A549 (cell line): ENCODE measurements around the gene ARFGAP2.

ENCODE experiments used
- BHLHE40 ChIP-seq: IDR thresholded peaks from 2 replicates; pipeline ENCODE4 v1.6.1; 2012; ENCODE audit warnings: low read depth, low read length, inconsistent platforms
- EHMT2 ChIP-seq: fragments of 200-600 bp; sonication (generic); IDR thresholded peaks from 2 replicates; pipeline ENCODE4 v1.6.1; 2016; ENCODE audit warnings: antibody characterized with exemption, low read depth, mild to moderate bottlenecking, moderate library complexity
- HDAC2 ChIP-seq: fragments of 200-600 bp; sonication (generic); IDR thresholded peaks from 2 replicates; pipeline ENCODE4 v1.6.1; 2016
- TF ChIP-seq, protein P1 (sequence below): fragments of 200-600 bp; sonication (generic); IDR thresholded peaks from 2 replicates; pipeline ENCODE4 v1.6.1; 2016; ENCODE audit warnings: antibody characterized with exemption, mild to moderate bottlenecking, moderate library complexity
- TF ChIP-seq, protein P2 (sequence below): fragments of >200 bp; sonication (Bioruptor Twin); formaldehyde crosslinking; IDR thresholded peaks from 3 replicates; pipeline ENCODE4 v1.5.1; 2016

- TF ChIP-seq, protein P1, sequence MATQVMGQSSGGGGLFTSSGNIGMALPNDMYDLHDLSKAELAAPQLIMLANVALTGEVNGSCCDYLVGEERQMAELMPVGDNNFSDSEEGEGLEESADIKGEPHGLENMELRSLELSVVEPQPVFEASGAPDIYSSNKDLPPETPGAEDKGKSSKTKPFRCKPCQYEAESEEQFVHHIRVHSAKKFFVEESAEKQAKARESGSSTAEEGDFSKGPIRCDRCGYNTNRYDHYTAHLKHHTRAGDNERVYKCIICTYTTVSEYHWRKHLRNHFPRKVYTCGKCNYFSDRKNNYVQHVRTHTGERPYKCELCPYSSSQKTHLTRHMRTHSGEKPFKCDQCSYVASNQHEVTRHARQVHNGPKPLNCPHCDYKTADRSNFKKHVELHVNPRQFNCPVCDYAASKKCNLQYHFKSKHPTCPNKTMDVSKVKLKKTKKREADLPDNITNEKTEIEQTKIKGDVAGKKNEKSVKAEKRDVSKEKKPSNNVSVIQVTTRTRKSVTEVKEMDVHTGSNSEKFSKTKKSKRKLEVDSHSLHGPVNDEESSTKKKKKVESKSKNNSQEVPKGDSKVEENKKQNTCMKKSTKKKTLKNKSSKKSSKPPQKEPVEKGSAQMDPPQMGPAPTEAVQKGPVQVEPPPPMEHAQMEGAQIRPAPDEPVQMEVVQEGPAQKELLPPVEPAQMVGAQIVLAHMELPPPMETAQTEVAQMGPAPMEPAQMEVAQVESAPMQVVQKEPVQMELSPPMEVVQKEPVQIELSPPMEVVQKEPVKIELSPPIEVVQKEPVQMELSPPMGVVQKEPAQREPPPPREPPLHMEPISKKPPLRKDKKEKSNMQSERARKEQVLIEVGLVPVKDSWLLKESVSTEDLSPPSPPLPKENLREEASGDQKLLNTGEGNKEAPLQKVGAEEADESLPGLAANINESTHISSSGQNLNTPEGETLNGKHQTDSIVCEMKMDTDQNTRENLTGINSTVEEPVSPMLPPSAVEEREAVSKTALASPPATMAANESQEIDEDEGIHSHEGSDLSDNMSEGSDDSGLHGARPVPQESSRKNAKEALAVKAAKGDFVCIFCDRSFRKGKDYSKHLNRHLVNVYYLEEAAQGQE: no peak
- no peak for TF ChIP-seq BHLHE40
- no peak for TF ChIP-seq EHMT2
- TF ChIP-seq HDAC2: no peak
- TF ChIP-seq, protein P2, sequence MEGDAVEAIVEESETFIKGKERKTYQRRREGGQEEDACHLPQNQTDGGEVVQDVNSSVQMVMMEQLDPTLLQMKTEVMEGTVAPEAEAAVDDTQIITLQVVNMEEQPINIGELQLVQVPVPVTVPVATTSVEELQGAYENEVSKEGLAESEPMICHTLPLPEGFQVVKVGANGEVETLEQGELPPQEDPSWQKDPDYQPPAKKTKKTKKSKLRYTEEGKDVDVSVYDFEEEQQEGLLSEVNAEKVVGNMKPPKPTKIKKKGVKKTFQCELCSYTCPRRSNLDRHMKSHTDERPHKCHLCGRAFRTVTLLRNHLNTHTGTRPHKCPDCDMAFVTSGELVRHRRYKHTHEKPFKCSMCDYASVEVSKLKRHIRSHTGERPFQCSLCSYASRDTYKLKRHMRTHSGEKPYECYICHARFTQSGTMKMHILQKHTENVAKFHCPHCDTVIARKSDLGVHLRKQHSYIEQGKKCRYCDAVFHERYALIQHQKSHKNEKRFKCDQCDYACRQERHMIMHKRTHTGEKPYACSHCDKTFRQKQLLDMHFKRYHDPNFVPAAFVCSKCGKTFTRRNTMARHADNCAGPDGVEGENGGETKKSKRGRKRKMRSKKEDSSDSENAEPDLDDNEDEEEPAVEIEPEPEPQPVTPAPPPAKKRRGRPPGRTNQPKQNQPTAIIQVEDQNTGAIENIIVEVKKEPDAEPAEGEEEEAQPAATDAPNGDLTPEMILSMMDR: no peak
Measured at GRCh38 chr11:47165253-47165840, 11.3 kb downstream of the ARFGAP2 start.
